Measurements from ENCODE around the gene ZNF140.

The ZNF140 gene

GRCh38 chr12:133130808-133131128, 50.0 kb downstream of the ZNF140 start:
- DNase-seq, result no peak

- DNase-seq, result no peak
Measured at GRCh38 chr12:133135747-133136146, 55.0 kb downstream of the ZNF140 start.

- no peak for DNase-seq
Measured at GRCh38 chr12:133145981-133146380, 65.3 kb downstream of the ZNF140 start.

- DNase-seq, result no peak
Measured at GRCh38 chr12:133156125-133156690, 75.5 kb downstream of the ZNF140 start.

Measured in CD4-positive, alpha-beta T cell treated with Interleukin-4 for 4 hours (primary cell).